A673 (cell line): Measurements from ENCODE around the gene PHLDB2.

ENCODE experiments used
- EZH2 ChIP-seq: fragments of 200-600 bp; sonication (generic); IDR thresholded peaks from 2 replicates; pipeline ENCODE4 v1.6.1; 2017; ENCODE audit warnings: borderline replicate concordance, low read depth, mild to moderate bottlenecking, mixed read lengths, antibody characterized with exemption, low read length; ENCODE audit not compliant: poor library complexity, severe bottlenecking
- TF ChIP-seq, protein P1 (sequence below): fragments of 300-800, 200-600 bp; sonication (generic); conservative IDR thresholded peaks from 2 replicates; pipeline ENCODE4 v1.5.1; 2017; ENCODE audit warnings: low read depth, mild to moderate bottlenecking, antibody characterized with exemption, low read length, moderate library complexity, mixed read lengths

GRCh38 chr3:111921181-111921580 is 62.1 kb downstream of the PHLDB2 start:
- TF ChIP-seq, protein P1, sequence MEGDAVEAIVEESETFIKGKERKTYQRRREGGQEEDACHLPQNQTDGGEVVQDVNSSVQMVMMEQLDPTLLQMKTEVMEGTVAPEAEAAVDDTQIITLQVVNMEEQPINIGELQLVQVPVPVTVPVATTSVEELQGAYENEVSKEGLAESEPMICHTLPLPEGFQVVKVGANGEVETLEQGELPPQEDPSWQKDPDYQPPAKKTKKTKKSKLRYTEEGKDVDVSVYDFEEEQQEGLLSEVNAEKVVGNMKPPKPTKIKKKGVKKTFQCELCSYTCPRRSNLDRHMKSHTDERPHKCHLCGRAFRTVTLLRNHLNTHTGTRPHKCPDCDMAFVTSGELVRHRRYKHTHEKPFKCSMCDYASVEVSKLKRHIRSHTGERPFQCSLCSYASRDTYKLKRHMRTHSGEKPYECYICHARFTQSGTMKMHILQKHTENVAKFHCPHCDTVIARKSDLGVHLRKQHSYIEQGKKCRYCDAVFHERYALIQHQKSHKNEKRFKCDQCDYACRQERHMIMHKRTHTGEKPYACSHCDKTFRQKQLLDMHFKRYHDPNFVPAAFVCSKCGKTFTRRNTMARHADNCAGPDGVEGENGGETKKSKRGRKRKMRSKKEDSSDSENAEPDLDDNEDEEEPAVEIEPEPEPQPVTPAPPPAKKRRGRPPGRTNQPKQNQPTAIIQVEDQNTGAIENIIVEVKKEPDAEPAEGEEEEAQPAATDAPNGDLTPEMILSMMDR = no peak
- TF ChIP-seq EZH2 = no peak
